Mononuclear cell (primary cell): ENCODE data around the gene AS3MT. TPM values are rescaled to one million over a fixed set of nuclear protein-coding genes. Genes with fewer than 3 reads are reported as not detected.

ENCODE experiments used
- total RNA-seq: library from RNA; depleted of rRNA; stranded (reverse); fragments of >200 nt; gene quantifications from one replicate; pipeline ENCODE4 v1.2.3, GENCODE V29; 2012

AS3MT gene
- total RNA-seq, 1 donor: 1.7 TPM

Other genes starting within 250 kb of the AS3MT start
- 89.0 TPM for gene TRIM8, start 225.0 kb upstream of the AS3MT start, total RNA-seq
- 0.84 TPM for gene ARL3, start 155.1 kb upstream of the AS3MT start, total RNA-seq
- 2.2 TPM for gene SFXN2, start 154.8 kb upstream of the AS3MT start, total RNA-seq
- gene WBP1L, start 125.5 kb upstream of the AS3MT start, total RNA-seq: 6.7 TPM
- gene CYP17A1, start 32.1 kb upstream of the AS3MT start, total RNA-seq: not detected
- gene BORCS7, start 15.2 kb upstream of the AS3MT start, total RNA-seq: 46.8 TPM
- 7.3 TPM for gene CNNM2, start 48.8 kb downstream of the AS3MT start, total RNA-seq